ENCODE measurements around the gene THOC6.

THOC6 gene

DNA sequence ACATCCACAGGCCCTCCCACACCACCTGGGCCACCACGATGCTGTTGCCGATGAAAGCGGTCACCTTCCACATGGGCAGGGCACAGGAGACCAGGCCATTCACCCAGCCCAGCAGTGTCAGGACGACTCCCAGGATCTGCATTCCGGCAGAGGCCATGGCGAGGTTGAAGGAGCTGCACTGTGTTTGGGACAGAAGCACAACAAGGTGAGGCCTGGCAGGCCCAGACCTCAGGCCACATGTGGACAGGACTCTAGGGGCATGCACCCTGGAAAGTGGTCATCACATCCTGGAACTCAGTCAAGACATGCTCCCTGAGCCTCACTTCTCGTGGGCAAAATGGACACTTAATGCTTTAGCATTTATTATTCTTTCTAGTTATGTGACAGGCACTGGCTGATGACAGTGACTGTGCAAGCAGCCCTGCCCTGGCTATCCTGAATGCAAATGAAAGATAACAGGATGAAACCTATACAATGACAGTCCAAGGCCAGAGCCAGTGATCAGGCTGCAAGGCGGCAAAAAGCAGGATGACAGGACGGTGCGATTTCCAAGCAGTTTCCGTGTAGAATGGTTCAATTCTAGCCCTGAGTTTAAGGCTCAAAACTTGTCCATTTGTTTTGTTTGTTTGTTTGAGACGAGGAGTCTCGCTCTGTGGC lies 7.8 kb upstream of the THOC6 start:
- DNase-seq, result no peak
- no peak for ATAC-seq

DNA sequence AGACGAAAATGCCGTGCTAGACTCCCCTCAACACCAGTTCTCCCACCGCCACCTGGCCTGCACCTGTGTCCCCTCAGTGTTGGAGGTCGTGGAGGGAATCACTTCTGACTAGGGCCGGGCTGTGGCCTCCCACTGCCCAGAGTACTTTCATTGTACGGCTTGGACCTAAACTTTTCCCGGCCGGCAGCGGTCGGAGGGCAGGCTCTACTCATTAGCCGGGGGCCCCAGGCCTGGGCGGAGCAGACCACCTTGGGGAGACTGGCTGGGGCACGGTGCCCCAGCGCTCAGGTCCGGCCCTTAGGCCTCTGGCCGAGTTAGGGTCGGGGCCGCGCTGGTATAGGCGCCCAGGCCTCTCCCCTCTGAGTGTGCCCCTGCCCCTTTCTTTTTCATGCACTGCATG lies 6.5 kb upstream of the THOC6 start:
- no peak for DNase-seq
- no peak for ATAC-seq

DNA sequence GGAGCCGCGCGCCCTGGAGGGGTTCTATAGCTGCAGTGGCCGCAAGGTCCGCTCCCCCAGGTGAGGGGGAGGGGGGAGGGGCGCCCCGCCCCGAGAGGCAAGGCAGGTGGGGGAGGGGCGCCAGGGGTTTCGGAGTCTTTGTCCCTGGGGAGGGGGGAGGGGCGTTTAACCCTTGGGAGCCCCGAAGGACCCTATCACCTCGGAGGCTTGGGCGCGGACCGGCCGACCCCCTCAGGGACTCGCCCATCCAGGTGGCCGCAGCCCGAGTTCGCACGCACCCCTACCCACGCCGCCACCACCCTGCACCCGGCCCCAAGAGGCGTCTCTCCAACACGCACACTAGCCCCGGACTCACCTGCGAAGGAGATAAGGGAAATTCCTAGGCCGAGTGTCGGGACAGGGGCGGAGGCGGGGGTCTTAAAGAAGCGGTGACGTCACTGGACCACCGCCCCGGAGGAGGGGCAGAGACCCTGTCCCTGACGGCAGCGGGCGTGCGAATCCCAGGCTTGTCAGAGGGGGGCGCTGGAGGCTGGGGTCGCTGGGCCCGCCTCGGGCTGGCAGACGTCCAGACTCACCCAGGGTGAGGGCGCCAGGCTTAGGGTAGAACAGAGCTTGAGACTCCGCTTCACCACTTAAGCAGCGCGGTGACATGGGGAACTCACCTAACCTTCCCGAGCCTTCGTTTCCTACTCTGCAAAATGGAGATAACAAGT lies 5.9 kb upstream of the THOC6 start, which contains the start of gene CLDN6:
Gene CLDN6 (minus strand): TSS at position 390 of the 713 bp plus-strand sequence. CDS start 2,162 bp downstream, outside the sequence.
- peak; percentile 68 for DNase-seq
- no peak for ATAC-seq

DNA sequence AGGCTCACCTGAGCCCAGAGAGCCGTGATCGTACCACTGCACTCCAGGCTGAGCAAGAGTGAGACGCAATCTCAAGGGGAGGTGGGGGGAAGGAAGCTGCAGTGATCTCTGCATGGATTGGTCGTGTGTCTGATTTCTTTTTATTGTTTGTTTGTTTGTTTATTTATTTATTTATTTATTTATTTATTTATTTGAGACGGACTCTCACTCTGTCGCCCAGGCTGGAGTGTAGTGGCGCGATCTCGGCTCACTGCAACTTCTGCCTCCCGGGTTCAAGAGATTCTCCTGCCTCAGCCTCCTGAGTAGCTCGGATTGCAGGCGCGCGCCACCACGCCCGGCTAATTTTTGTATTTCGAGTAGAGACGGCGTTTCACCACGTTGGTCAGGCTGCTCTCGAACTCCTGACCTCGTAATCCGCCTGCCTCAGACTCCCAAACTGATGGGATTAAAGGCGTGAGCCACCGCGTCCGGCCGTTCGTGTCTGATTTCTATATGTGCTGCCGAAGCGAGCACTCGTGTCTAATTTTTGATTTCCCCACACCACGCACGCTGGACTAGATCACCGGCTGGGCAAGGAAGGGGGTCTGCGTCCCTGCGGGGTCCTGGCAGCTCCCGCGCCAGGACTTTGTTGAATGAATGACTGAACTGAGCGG lies 4.1 kb upstream of the THOC6 start:
- DNase-seq (no peak), ATAC-seq (no peak)

DNA sequence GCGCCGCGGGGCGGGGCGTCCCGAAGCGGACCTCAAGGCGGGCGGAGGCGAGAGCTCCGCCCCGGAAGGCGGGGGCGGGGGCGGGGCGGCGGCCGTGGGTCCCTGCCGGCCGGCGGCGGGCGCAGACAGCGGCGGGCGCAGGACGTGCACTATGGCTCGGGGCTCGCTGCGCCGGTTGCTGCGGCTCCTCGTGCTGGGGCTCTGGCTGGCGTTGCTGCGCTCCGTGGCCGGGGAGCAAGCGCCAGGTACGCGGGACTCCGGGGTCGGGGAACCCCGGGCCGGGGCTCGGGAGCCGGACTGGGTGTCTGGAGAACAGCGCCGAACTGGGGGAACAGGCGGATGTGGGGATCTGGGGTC lies 3.6 kb upstream of the THOC6 start, which contains the start of gene TNFRSF12A:
Gene TNFRSF12A (plus strand): TSS at position 122 of the 357 bp plus-strand sequence. CDS start 30 bp downstream, at position 152.
- peak; percentile 82 for DNase-seq
- ATAC-seq, result peak; percentile 5

DNA sequence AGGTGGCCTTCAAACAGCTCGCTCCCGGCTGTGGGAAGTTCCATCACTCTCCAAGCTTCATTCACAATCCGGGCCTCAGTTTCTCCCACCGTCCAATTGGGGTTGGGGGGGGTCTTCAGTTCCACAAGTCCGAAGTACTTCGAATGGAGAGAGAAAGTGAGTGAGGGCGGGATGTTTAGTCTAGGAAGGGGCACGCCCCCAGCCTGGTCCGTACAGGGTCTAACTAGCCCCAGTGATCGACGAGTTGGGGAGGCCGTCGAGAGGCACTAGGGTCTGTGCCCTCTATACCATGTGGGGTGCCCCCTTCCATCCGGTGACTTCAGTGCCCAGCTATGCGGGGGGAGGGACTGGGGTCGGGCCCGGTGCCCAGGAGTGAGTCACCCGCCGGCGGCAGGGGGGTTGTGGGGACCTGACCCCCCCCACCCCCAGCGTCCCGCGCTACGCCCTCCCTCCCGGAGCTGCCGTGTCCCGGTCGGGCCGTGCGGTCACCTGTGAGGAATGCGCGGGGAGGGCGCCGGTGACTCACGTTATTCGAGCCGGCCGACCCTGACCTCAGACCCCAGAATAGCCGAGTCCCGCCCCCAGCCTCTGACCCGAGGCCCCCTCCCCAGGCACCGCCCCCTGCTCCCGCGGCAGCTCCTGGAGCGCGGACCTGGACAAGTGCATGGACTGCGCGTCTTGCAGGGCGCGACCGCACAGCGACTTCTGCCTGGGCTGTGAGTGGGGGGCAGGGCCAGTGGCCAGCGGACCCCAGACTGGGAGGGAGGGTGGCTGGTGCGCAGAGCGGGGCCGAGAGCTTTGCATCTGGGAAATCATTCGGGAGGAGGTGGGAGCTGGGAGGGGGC lies 3.0 kb upstream of the THOC6 start:
- peak; percentile 5 for ATAC-seq
- DNase-seq, result peak; percentile 65

DNA sequence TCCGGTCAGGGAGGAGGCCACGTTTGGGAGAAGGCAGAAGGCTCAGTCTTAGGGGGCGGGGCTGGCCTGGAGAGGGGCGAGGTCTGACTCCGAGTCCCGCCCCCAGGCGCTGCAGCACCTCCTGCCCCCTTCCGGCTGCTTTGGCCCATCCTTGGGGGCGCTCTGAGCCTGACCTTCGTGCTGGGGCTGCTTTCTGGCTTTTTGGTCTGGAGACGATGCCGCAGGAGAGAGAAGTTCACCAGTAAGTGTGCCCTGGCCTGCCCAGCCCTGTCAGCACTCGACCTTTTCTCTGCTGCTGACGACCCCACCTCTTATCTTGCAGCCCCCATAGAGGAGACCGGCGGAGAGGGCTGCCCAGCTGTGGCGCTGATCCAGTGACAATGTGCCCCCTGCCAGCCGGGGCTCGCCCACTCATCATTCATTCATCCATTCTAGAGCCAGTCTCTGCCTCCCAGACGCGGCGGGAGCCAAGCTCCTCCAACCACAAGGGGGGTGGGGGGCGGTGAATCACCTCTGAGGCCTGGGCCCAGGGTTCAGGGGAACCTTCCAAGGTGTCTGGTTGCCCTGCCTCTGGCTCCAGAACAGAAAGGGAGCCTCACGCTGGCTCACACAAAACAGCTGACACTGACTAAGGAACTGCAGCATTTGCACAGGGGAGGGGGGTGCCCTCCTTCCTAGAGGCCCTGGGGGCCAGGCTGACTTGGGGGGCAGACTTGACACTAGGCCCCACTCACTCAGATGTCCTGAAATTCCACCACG lies 2.2 kb upstream of the THOC6 start:
- ATAC-seq, result peak; percentile 55
- DNase-seq, result peak; percentile 91

DNA sequence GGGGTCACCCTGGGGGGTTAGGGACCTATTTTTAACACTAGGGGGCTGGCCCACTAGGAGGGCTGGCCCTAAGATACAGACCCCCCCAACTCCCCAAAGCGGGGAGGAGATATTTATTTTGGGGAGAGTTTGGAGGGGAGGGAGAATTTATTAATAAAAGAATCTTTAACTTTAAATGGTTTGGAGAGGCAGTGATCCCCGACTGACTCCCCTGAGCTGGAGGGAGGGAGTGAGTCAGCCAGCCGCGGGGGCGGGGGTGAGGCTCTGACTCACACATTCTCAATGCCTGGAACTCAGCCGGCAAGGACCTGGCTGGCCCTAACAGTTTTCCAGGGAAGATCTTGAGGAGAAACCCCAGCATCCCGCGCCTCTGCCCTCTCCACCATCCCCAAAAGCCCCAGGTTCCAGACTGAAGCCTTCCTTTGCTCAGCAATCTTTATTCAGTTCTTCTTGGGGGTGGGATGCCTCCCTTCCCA lies 1.6 kb upstream of the THOC6 start:
- DNase-seq (peak; percentile 93), ATAC-seq (peak; percentile 34)

DNA sequence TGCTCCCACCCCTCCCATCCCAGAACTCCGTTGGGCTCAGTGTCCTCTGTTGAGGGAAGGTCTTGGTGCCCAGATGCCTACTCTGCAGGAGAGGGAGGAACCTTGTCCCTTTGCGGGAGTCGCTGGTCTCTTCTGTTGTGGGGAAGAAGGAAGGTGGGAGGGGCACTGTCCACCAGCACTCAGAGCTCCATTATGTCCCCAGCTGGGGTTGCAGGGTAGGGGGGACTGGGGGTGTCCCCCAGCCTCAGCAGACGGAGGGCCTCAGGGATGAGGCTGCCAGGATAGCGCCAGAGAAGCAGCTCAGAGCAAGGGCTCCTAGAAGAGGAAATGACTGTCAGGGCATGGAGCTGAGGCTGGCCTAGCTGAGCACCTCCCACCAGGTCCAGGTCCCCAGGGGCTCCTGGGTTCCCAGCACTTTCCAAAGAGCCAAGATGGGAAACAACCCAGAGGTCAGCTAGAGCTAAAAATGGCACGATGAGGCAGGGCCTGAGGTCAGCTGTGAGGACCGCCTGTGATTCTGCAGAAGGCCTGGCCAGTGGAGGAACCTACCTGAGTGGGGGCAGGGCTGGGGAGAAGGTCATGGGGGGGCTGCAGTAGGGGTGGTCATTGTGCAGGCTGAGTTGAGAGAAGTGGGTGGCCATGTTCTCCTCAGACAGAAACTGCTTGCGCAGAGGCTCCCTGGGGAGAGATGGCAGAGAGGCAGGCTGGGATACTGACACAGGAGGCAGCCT lies 986 bp upstream of the THOC6 start:
- peak; percentile 23 for DNase-seq

DNA sequence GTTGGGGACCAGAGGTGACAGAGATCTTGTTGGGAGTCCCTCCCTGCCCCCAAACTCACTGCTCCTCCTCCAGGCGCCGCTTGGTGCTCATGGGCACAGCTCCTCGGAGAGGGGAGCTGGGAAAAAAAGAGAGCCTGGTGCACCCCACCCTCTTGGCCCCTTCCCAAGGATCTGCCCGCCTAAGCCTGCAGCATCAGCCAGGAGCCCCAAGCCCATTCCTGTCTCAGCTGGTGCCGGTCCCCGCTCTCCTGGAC lies 493 bp upstream of the THOC6 start:
- DNase-seq (peak; percentile 45), ATAC-seq (no peak)

More for the DNA sequence above, 986 bp upstream of the THOC6 start:
- ATAC-seq, result no peak

DNA sequence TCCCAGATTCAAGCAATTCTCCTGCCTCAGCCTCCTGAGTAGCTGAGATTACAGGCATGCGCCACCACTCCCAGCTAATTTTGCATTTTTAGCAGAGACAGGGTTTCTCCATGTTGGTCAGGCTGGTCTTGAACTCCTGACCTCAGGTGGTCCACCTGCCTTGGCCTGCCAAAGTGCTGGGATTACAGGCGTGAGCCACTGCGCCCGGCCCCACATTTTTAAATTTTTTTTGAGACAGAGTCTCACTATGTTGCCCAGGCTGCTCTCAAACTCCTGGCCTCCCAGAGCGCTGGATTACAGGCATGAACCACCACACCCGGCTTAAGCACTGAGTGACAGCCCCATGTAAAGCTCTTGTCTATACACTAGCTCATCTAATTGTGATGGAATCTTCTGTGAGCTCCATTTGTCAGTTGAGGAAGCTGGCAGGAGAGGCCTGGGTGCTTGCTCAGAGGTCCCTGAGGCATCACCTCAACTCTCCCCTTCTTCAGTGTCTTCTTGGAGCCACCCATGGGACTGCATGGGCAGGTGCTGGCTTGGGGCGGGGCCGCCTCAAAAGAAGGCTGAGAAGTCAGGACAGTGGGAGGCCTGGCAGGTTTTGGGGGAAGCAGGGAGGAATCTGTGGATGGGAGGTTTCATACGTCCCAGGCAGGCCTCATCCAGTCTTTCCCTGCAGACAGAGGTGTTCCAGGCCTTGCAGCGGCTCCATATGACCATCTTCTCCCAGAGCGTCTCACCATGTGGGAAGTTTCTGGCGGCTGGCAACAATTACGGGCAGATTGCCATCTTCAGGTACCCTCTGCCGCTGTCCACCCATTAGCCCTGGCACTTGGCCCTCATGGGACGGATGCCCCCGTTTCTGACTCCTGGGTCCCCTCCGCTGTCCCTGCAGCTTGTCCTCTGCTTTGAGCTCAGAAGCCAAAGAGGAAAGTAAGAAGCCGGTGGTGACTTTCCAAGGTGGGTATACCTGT lies 1.5 kb downstream of the THOC6 start:
- ATAC-seq (no peak), DNase-seq (no peak)

DNA sequence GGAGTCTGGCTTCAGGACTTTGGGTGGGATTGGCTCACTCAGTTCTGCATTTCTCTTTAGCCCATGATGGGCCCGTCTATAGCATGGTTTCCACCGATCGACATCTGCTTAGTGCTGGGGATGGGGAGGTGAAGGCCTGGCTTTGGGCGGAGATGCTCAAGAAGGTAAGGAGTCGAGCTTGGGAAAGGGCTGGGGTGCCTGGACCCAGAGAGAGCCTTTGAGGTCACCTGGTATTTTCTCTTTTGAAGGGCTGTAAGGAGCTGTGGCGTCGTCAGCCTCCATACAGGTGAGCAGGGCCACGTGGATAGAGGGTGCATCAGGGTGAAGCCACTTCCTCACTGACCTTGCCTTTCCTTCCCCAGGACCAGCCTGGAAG lies 2.2 kb downstream of the THOC6 start:
- no peak for DNase-seq
- ATAC-seq, result no peak

DNA sequence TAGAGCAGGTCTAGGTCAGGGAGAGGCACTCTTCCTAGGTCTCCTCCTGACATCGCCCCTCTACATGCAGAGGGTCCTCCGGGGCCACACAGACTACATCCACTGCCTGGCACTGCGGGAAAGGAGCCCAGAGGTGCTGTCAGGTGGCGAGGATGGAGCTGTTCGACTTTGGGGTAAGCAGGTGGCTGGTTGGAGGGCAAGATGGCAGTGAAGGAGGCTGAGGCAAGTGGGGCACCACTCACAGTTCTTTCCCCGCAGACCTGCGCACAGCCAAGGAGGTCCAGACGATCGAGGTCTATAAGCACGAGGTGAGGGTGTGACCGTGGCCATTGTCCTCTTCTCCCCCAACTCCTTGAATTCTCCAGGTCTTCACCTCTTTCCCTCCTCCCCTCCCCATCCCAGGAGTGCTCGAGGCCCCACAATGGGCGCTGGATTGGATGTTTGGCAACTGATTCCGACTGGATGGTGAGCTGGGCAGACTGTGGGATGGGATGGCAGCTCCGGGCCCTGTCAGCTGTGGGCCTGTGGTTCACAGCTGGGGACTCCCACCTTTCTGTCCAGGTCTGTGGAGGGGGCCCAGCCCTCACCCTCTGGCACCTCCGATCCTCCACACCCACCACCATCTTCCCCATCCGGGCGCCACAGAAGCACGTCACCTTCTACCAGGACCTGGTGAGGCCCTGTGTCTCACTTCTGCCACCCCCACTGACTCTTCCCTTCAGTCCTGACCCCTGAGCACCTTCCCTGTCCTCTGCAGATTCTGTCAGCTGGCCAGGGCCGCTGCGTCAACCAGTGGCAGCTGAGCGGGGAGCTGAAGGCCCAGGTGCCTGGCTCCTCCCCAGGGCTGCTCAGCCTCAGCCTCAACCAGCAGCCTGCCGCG lies 3.0 kb downstream of the THOC6 start:
- ATAC-seq, result no peak

DNA sequence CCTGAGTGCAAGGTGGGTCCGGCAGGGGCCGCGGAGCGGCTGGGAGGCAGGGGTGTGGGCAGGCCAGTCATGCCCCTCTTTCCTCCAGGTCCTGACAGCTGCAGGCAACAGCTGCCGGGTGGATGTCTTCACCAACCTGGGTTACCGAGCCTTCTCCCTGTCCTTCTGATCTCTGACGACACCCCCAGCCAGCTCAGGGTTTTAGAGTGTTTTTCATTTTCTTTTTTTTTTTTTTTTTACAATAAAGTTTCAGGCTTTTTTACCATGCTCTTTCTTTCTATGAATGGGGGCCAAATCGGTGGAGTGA lies 3.6 kb downstream of the THOC6 start:
- no peak for DNase-seq
- no peak for ATAC-seq

More for the DNA sequence above, 3.0 kb downstream of the THOC6 start:
- no peak for DNase-seq

DNA sequence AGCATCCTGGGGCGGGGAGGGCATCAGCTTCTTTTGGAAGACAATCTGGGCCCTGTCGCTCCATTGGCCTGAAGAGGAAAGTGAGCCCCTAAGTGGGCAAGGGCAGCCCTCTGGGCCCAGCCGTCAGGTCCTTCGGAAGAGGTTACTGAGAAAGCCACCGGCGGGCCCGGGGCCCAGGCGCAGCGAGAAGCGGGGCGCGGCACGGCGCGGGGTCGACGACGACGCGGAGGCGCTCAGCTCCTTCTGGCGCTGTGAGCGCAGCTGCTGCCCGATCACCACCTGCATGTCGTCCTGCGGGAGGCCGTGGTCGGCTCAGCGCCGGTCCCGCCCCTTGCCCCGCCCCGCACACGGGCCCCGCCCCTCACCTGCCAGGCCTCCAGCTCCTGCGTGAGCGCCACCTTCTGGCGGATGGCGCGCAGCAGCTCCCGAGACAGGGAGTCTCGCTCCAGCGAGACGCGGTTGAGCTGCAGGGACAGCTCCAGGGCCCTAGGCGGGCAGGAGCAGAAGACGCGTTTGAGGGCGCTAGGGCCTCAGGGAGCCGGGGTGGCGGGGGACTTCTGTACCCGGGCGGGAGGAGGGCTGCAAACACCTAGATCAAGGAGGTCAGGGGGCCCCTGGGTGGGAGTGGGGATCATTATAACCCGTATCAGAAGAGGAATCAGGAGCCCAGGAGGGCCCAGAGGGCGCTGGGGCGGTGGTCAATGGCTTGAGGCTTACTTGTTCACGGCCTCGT lies 4.3 kb downstream of the THOC6 start:
- peak; percentile 95 for DNase-seq
- peak; percentile 41 for ATAC-seq

DNA sequence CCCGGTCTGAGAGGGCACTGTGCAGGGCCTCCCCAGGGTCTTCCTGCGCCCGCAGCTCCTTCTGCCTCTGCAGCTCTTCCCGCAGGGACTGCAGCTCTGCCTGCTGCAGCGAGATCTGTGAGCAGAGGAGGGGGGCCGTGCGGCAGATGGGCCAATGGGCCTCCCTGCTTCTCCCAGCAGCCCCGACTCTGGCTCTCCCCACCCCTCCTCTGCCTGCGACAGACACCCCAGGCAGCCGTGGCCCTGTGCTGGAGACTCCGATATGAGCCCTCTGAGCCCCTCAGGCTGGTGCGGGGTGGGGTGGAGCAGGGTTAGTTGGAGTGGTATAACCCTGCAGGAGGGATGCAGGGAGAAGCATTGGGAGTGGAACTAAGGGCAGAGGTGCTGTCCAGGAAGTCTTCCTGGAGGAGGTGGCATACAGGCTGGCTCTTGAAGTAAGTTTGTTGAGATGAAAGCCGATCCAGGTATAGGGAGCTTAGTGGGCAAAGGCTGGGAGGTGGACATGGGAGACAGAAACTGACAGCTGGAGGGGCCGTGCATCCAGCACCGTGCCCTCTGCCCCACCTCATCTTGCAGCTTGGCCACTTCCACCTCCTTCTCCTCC lies 5.0 kb downstream of the THOC6 start:
- ATAC-seq (no peak), DNase-seq (no peak)

DNA sequence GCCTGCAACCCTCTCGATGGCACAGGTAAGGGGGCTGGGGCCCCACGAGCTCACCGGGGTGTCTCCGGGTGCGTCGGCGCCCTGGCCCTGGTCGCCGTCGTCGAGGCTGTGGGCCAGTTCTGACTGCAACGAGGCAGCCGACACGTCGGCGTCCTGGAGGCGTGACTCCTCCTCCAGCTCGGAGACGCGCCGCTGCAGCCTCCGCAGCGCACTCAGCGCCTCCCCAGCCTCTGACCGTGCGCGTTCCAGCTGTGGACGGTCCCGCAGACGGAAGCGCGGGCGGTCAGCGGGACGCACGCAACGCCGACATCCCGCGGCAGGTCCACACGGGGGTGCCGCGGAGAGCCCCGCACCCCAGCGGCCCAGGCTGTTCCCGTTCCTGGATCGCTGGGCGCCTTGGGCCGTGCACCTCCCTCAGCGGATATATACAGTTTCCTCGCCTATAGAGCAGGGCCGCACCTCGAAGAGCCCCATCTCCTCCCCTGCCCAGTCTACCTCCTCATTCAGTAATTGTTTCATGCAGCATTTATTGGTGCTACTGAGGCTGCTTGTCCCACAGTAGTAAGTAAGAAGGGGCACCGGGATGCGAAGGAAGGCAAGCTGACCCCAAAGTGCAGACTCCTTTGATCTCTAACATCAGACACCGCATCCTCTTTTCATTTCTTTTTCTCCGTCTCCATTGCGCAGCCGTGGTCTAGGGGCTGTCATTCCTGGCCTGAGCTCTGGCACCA lies 5.8 kb downstream of the THOC6 start:
- DNase-seq (peak; percentile 68), ATAC-seq (no peak)

All from stimulated activated naive CD8-positive, alpha-beta T cell treated with anti-CD3 and anti-CD28 coated beads, Interleukin-15, Interleukin-2, amounts not matched to agents 100 U/mL and 50 U/mL, for 24 hours (primary cell).